GM12878 (cell line): Measurements from ENCODE around the gene SLC1A7. TPM values are rescaled to one million over a fixed set of nuclear protein-coding genes. Genes with fewer than 3 reads are reported as not detected.

Experiments
- ATAC-seq: fragments of 200-7000 bp; cut with Tn5 transposase; 3 replicates; pipeline ENCODE4 v1.9.1; 2020; ENCODE audit warnings: mild to moderate bottlenecking, moderate library complexity
- BruUV-seq: library from RNA; stranded (reverse); fragments of 400-500 nt; replicated peaks from 2 replicates; lab custom pipeline; 2021; lab: Mats Ljungman, UMichigan
- CTCF ChIA-PET: fragments of 300-600 bp; sonication (Branson Sonifier 250); formaldehyde crosslinking; extraction: SDS; loops from one replicate; lab custom pipeline; 2021; ENCODE audit warnings: inconsistent platforms; lab: Yijun Ruan, JAX
- POLR2A ChIA-PET: fragments of 350-600 bp; formaldehyde crosslinking; extraction: SDS; loops from one replicate; lab custom pipeline; 2021; ENCODE audit warnings: inconsistent platforms; lab: Charles Lee
- RAD21 ChIA-PET: fragments of 300-600 bp; sonication (Branson Sonifier 250); formaldehyde crosslinking; loops from one replicate; lab custom pipeline; 2023; ENCODE audit warnings: antibody characterized with exemption; ENCODE audit not compliant: unreplicated experiment; lab: Charles Lee
- SMC1A ChIA-PET: fragments of 300-600 bp; sonication (Branson Sonifier 250); formaldehyde crosslinking; loops from one replicate; lab custom pipeline; 2023; ENCODE audit not compliant: unreplicated experiment, uncharacterized antibody; lab: Charles Lee
- DNase-seq: peaks from one replicate; pipeline ENCODE4 v3.0.0-alpha.2; 2011; ENCODE audit warnings: low read depth, low spot score
- FAIRE-seq: peaks from 3 replicates; lab custom pipeline; 2011; peaks lifted over from hg19 to GRCh38; lab: Jason Lieb, UNC
- H2AFZ ChIP-seq: 2 replicates; pipeline ENCODE4 v1.6.0; 2011; ENCODE audit warnings: low read depth, low read length, control low read depth; ENCODE audit not compliant: control insufficient read depth
- H3K27ac ChIP-seq: 2 replicates; pipeline ENCODE4 v1.5.1; 2011; ENCODE audit warnings: control low read depth; ENCODE audit not compliant: control insufficient read depth, insufficient read depth
- H3K27me3 ChIP-seq, 2 experiments: replicated peaks in 1 of 2; 2 replicates each; pipeline versions ENCODE4 v1.6.0 to v1.6.1; 2011; ENCODE audit warnings: low read length in 1 of 2; ENCODE audit not compliant: control insufficient read depth in 2 of 2, insufficient read depth in 2 of 2
- H3K36me3 ChIP-seq, 2 experiments: 2 replicates each; pipeline ENCODE4 v1.5.1; 2011; ENCODE audit warnings: low read length in 1 of 2; ENCODE audit not compliant: control insufficient read depth in 2 of 2, insufficient read depth in 2 of 2
- H3K4me1 ChIP-seq: 2 replicates; pipeline ENCODE4 v1.6.1; 2011; ENCODE audit warnings: mild to moderate bottlenecking, low read length, moderate library complexity, mixed read lengths; ENCODE audit not compliant: control insufficient read depth, insufficient read depth
- H3K4me2 ChIP-seq: 2 replicates; pipeline ENCODE4 v1.6.0; 2011; ENCODE audit warnings: control low read depth; ENCODE audit not compliant: control insufficient read depth, insufficient read depth
- H3K4me3 ChIP-seq: fragments of 200-600 bp; sonication (generic); 2 replicates; pipeline ENCODE4 v1.5.1; 2016
- H3K79me2 ChIP-seq: 2 replicates; pipeline ENCODE4 v1.6.0; 2011; ENCODE audit warnings: low read length; ENCODE audit not compliant: control insufficient read depth, insufficient read depth
- H3K9ac ChIP-seq: 2 replicates; pipeline ENCODE4 v1.8.0; 2011; ENCODE audit warnings: low read length, control low read depth, mixed read lengths; ENCODE audit not compliant: control insufficient read depth, insufficient read depth
- H3K9me3 ChIP-seq: replicated peaks from 3 replicates; pipeline ENCODE4 v1.5.1; 2011; ENCODE audit warnings: mild to moderate bottlenecking, low read length; ENCODE audit not compliant: control insufficient read depth, insufficient read depth
- H4K20me1 ChIP-seq: 2 replicates; pipeline ENCODE4 v1.6.0; 2011; ENCODE audit not compliant: control insufficient read depth, insufficient read depth
- ATF3 ChIP-seq: IDR thresholded peaks from 2 replicates; pipeline ENCODE4 v1.6.1; 2011; ENCODE audit warnings: low read depth, mild to moderate bottlenecking, low read length, moderate library complexity, borderline replicate concordance; ENCODE audit errors: extremely low read depth
- BCL3 ChIP-seq: IDR thresholded peaks from 2 replicates; pipeline ENCODE4 v1.6.1; 2011; ENCODE audit warnings: borderline replicate concordance, low read depth, mild to moderate bottlenecking, moderate library complexity, low read length; ENCODE audit not compliant: insufficient read depth, poor library complexity, severe bottlenecking
- HDAC2 ChIP-seq: fragments of 200-600 bp; sonication (generic); IDR thresholded peaks from 2 replicates; pipeline ENCODE4 v1.6.1; 2017
- NFYB ChIP-seq: IDR thresholded peaks from 2 replicates; pipeline ENCODE4 v1.6.1; 2011; ENCODE audit warnings: low read depth, mild to moderate bottlenecking, low read length, improper control_type of control experiment, moderate library complexity; ENCODE audit not compliant: insufficient read depth
- POLR2A ChIP-seq: IDR thresholded peaks from 2 replicates; pipeline ENCODE4 v1.6.1; 2011; ENCODE audit warnings: low read depth, mild to moderate bottlenecking, low read length
- POU2F2 ChIP-seq: IDR thresholded peaks from 3 replicates; pipeline ENCODE4 v1.6.1; 2011; ENCODE audit warnings: low read depth, mild to moderate bottlenecking, low read length, borderline replicate concordance
- RAD21 ChIP-seq: IDR thresholded peaks from 2 replicates; pipeline ENCODE4 v1.6.1; 2011; ENCODE audit warnings: mild to moderate bottlenecking, low read depth, low read length, moderate library complexity; ENCODE audit not compliant: insufficient read depth
- SREBF1 ChIP-seq: IDR thresholded peaks from 2 replicates; pipeline ENCODE4 v1.6.1; 2012; ENCODE audit warnings: mild to moderate bottlenecking, low read length
- TAF1 ChIP-seq: IDR thresholded peaks from 2 replicates; pipeline ENCODE4 v1.6.1; 2011; ENCODE audit warnings: mild to moderate bottlenecking, low read depth, low read length, borderline replicate concordance
- TCF12 ChIP-seq: IDR thresholded peaks from 2 replicates; pipeline ENCODE4 v1.6.1; 2011; ENCODE audit warnings: low read depth, mild to moderate bottlenecking, low read length
- TCF7 ChIP-seq: IDR thresholded peaks from 2 replicates; pipeline ENCODE4 v1.6.1; 2014; ENCODE audit warnings: antibody characterized with exemption, borderline replicate concordance
- ZBED1 ChIP-seq: IDR thresholded peaks from 2 replicates; pipeline ENCODE4 v1.6.1; 2016; ENCODE audit warnings: borderline replicate concordance
- ZBTB33 ChIP-seq: fragments of 450-650 bp; IDR thresholded peaks from 2 replicates; pipeline ENCODE4 v1.6.1; 2017; ENCODE audit warnings: mild to moderate bottlenecking
- ZBTB4 ChIP-seq: fragments of 450-650 bp; formaldehyde crosslinking; IDR thresholded peaks from 2 replicates; pipeline ENCODE4 v1.4.0; 2022; ENCODE audit warnings: mild to moderate bottlenecking, moderate library complexity
- ZNF274 ChIP-seq: IDR thresholded peaks from one replicate; pipeline ENCODE4 v1.8.0; 2011; ENCODE audit not compliant: insufficient read length, insufficient read depth
- whole genome bisulfite sequencing: methylation state at CpG from one replicate; pipeline ENCODE4 v1.1.6; 2016; ENCODE audit warnings: low lambda C conversion rate; ENCODE audit not compliant: insufficient replicate concordance, insufficient coverage; ENCODE audit errors: missing lambda C conversion rate; 5-methylcytosine and 5-hydroxymethylcytosine counted together
- in situ Hi-C: fragments of 300-500 bp; cut with MboI; formaldehyde crosslinking; loops from 9 replicates; pipeline ENCODE4 v1.14.3; 2018; ENCODE audit warnings: mixed read lengths
- intact Hi-C: fragments of 100-400 bp; cut with micrococcal nuclease; formaldehyde crosslinking; loops from one replicate; pipeline ENCODE4 v1.14.2; 2022; ENCODE audit not compliant: unreplicated experiment
- polyA plus RNA-seq, 11 experiments: library from polyadenylated mRNA; depleted of rRNA in 4 of 11; unstranded in 6 of 11; stranded (reverse) in 5 of 11; fragments of >200 nt; fragmentation: Nextera tagmentation in 4 of 11; fragmentation: Illumina TruSeq in 1 of 11; extraction: Ambion mirVana in 4 of 11; extraction: Trizol in 1 of 11; gene quantifications; 1 replicate in 1 of 11; 2 replicates in 10 of 11; pipeline versions ENCODE4 v1.2.1 to v1.2.3, GENCODE V29; 2011 to 2016; ENCODE audit warnings: inconsistent platforms in 2 of 11, missing spikeins in 2 of 11, low read depth in 1 of 11
- total RNA-seq, 4 experiments: library from RNA; depleted of rRNA in 3 of 4; stranded (reverse); fragments of >200 nt in 3 of 4; fragmentation: Illumina TruSeq in 1 of 4; extraction: Trizol in 1 of 4; gene quantifications; 2 replicates each; pipeline versions ENCODE4 v1.2.1 to v1.2.3, GENCODE V29; 2013 to 2021
- TF ChIP-seq, protein P1 (sequence below): fragments of 450-650 bp; IDR thresholded peaks from 2 replicates; pipeline ENCODE4 v1.6.1; 2017; ENCODE audit warnings: antibody characterized with exemption, mild to moderate bottlenecking, moderate library complexity

SLC1A7 gene
- total and polyA plus RNA-seq, 10 of the 15 experiments (the other 5 are each of a cell fraction or from before 2014, with no cell fraction given), result not detected

DNA sequence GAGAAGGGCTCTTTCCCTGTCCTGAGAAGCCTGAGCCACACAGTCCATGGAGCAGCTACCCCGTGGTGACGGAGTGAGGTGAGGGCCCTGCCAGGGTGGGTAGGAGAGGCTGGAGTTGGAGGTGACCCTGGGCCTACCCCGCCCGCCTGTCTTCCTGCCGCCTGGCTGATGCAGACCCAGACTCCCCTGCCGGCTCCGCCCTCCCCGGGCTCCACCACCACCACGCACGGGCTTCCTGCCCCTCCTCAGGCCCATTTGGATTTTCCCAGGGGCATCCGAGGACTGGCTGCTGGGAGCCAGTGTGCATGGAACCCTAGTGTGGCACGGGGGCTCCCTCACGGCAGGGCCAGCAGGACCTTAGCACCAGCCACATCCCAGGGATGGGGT, 47.9 kb downstream of the SLC1A7 start:
- Histone ChIP-seq H3K9ac (no peak overlapping the region), H3K9me3 (peaks cover 6% of the 10 kb centered on the region; the same call in 2 of the 3 replicates), H2AFZ (no peak overlapping the region), H3K4me2 (no peak overlapping the region), H4K20me1 (no peaks in the 10 kb centered on the region), H3K27me3 (no peaks in the 10 kb centered on the region; a peak in 1 of 4 replicates), H3K36me3 (no peaks in the 10 kb centered on the region), H3K4me1 (no peaks in the 10 kb centered on the region), H3K79me2 (no peaks in the 10 kb centered on the region), H3K27ac (no peak overlapping the region), H3K4me3 (no peak overlapping the region)
- no TSS peak for BruUV-seq
- ATAC-seq (no peak), FAIRE-seq (no peak), DNase-seq (no peak)
- SMC1A ChIA-PET, result no interaction called here
- WGBS, result 54% methylated on average over 13 of the region's 13 CpGs
- CTCF ChIA-PET, result no interaction called here
- POLR2A ChIA-PET, result no interaction called here
- RAD21 ChIA-PET, result no interaction called here
- in situ Hi-C loops, result no loop called here
- intact Hi-C loops, result no loop called here
- no peak for TF ChIP-seq ZBED1
- no peak for TF ChIP-seq POU2F2
- no peak for TF ChIP-seq ZBTB33
- no peak for TF ChIP-seq TCF7
- no peak for TF ChIP-seq HDAC2
- TF ChIP-seq POLR2A, result no peak
- TF ChIP-seq SREBF1, result no peak
- TF ChIP-seq, protein P1, sequence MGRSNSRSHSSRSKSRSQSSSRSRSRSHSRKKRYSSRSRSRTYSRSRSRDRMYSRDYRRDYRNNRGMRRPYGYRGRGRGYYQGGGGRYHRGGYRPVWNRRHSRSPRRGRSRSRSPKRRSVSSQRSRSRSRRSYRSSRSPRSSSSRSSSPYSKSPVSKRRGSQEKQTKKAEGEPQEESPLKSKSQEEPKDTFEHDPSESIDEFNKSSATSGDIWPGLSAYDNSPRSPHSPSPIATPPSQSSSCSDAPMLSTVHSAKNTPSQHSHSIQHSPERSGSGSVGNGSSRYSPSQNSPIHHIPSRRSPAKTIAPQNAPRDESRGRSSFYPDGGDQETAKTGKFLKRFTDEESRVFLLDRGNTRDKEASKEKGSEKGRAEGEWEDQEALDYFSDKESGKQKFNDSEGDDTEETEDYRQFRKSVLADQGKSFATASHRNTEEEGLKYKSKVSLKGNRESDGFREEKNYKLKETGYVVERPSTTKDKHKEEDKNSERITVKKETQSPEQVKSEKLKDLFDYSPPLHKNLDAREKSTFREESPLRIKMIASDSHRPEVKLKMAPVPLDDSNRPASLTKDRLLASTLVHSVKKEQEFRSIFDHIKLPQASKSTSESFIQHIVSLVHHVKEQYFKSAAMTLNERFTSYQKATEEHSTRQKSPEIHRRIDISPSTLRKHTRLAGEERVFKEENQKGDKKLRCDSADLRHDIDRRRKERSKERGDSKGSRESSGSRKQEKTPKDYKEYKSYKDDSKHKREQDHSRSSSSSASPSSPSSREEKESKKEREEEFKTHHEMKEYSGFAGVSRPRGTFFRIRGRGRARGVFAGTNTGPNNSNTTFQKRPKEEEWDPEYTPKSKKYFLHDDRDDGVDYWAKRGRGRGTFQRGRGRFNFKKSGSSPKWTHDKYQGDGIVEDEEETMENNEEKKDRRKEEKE, result no peak
- no peak for TF ChIP-seq TCF12
- TF ChIP-seq ATF3, result no peak
- TF ChIP-seq ZNF274, result no peak
- TF ChIP-seq ZBTB4 (CRISPR knock-in tag), result no peak
- no peak for TF ChIP-seq TAF1
- no peak for TF ChIP-seq NFYB
- no peak for TF ChIP-seq RAD21
- TF ChIP-seq BCL3, result no peak
